GM06990 (cell line): ENCODE data around the gene CXorf58.
"Not testable (repeated sequence)": the region's sequence is repeated elsewhere in the genome, so short reads cannot be mapped to it uniquely, and the experiment has no call there.

ENCODE experiments used
- DNase-seq: peaks from one replicate; pipeline ENCODE4 v3.0.0-alpha.2; 2011; ENCODE audit not compliant: insufficient read length; ENCODE audit errors: extremely low read depth
- H3K27me3 ChIP-seq: replicated peaks from 2 replicates; pipeline ENCODE4 v1.6.0; 2011; ENCODE audit warnings: low read length; ENCODE audit not compliant: control insufficient read depth, insufficient read depth
- H3K36me3 ChIP-seq: 2 replicates; pipeline ENCODE4 v1.5.1; 2011; ENCODE audit warnings: low read length; ENCODE audit not compliant: control insufficient read depth, insufficient read depth
- H3K4me3 ChIP-seq: replicated peaks from 2 replicates; pipeline ENCODE4 v1.5.1; 2011; ENCODE audit warnings: low read depth, mild to moderate bottlenecking, control low read depth, low read length
- TF ChIP-seq, protein P1 (sequence below): IDR thresholded peaks from 2 replicates; pipeline ENCODE4 v1.5.1; 2011; ENCODE audit warnings: low read length, control low read depth, mild to moderate bottlenecking, inconsistent platforms; ENCODE audit not compliant: insufficient read depth, poor library complexity, severe bottlenecking

The CXorf58 gene

DNA sequence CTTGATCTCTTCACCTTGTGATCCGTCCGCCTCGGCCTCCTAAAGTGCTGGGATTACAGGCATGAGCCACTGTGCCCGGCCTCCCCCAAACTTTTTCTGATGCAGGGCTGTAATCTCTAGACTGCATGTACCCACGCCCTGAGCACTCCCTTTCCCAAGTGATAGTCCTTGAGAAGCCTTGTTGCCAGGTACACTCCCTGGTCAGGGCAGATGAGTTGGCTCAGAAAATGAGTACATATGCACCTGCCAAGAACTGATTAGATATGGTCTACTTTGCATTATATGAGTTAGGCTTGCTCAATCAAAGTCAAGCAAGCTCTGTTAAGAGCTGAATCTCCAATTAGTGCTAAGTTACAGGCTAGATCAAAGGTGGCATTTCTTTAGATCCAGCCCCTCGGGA, 20.4 kb upstream of the CXorf58 start:
- TF ChIP-seq, protein P1, sequence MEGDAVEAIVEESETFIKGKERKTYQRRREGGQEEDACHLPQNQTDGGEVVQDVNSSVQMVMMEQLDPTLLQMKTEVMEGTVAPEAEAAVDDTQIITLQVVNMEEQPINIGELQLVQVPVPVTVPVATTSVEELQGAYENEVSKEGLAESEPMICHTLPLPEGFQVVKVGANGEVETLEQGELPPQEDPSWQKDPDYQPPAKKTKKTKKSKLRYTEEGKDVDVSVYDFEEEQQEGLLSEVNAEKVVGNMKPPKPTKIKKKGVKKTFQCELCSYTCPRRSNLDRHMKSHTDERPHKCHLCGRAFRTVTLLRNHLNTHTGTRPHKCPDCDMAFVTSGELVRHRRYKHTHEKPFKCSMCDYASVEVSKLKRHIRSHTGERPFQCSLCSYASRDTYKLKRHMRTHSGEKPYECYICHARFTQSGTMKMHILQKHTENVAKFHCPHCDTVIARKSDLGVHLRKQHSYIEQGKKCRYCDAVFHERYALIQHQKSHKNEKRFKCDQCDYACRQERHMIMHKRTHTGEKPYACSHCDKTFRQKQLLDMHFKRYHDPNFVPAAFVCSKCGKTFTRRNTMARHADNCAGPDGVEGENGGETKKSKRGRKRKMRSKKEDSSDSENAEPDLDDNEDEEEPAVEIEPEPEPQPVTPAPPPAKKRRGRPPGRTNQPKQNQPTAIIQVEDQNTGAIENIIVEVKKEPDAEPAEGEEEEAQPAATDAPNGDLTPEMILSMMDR, result no peak

DNA sequence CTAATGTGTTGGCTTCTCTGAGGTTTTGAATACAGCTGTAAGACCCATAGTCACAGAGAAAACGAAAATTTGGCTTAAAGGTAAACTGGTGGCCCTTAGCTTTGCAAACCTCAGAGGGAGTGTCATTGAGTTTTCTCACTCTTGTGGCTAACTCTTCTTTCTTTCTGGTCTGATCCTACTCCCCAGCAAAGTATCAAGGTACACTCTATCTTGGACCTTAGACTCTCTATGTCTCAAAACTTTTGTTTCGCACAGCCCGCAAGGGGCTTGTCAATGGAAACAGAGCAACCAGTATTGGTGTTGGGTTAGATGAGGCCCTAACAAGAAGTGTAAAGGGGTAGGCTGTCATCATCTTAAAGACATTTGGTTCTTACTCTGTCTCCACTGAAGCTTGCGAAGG, 19.9 kb upstream of the CXorf58 start:
- no peak for DNase-seq
- TF ChIP-seq, protein P1, result no peak
- Histone ChIP-seq H3K27me3 (no peaks in the 10 kb centered on the region), H3K36me3 (no peaks in the 10 kb centered on the region), H3K4me3 (no peak overlapping the region)

More for the DNA sequence above, 20.4 kb upstream of the CXorf58 start:
- Histone ChIP-seq H3K36me3 (no peaks in the 10 kb centered on the region), H3K4me3 (no peak overlapping the region), H3K27me3 (no peaks in the 10 kb centered on the region)
- DNase-seq, result no peak

DNA sequence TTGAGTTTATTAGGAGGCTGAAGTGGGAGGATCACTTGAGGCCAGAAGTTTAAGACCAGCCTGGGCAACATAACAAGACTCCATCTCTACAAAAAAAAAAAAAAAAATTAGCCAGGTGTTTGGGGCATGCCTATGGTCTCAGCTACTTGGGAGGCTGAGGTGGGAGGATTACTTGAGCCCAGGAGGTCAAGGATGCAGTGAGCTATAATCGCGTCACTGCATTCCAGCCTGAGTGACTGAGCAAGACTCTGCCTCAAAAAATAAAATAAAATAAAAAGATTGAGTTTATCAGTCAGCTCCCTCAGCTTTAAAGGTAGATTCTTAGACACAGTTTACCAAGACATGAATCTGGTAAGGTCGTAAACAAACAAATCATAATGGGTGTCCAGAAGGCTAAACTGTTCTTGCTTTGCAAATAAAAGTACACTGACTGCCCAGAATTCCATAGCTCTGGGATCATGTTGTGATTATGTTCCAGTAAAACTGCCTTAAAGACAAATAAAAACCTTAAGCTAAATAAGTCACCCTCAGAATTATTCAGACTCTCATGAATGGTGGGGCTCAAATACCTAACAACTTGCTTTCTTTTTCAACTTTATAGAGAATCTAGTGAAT, 18.8 kb upstream of the CXorf58 start:
- no peak for DNase-seq
- no peaks in the 10 kb centered on the region for H3K27me3 ChIP-seq
- TF ChIP-seq, protein P1, result no peak

DNA sequence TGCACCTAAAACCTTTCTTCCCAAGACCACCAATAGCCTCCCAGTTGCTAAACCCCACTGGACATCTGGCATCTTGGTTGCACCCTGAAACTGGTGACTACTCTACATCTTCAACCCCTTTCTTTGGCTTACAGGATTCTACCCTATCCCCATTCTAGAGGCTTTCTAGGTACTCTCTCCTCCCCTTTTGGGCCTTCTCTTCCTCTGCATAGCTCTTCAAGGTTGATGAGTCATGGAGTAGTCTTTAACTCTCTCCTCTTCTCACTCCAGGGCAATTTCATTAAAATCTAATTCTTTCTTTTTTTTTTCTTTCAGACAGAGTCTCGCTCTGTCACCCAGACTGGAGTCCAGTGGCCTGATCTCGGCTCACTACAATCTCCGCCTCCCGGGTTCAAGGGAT, 16.9 kb upstream of the CXorf58 start:
- TF ChIP-seq, protein P1, result no peak
- DNase-seq, result no peak
- Histone ChIP-seq H3K4me3 (no peak overlapping the region), H3K36me3 (no peaks in the 10 kb centered on the region), H3K27me3 (no peaks in the 10 kb centered on the region)

More for the DNA sequence above, 18.8 kb upstream of the CXorf58 start:
- Histone ChIP-seq H3K36me3 (no peaks in the 10 kb centered on the region), H3K4me3 (no peak overlapping the region)

DNA sequence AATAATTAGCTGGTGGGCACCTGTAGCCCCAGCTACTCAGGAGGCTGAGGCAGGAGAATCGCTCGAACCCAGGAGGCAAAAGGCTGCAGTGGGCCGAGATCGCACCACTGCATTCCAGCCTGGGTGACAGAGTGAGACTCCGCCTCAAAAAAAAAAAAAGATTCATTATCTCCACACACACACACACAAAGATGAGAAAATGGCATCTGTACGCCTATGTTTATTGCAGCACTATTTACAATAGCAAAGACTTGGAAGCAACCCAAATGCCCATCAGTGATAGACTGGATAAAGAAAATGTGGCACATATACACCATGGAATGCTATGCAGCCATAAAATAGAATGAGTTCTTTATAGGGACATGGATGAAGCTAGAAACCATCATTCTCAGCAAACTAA, 12.8 kb upstream of the CXorf58 start:
- not testable (repeated sequence) for H3K4me3 ChIP-seq, H3K27me3 ChIP-seq, H3K36me3 ChIP-seq, DNase-seq

DNA sequence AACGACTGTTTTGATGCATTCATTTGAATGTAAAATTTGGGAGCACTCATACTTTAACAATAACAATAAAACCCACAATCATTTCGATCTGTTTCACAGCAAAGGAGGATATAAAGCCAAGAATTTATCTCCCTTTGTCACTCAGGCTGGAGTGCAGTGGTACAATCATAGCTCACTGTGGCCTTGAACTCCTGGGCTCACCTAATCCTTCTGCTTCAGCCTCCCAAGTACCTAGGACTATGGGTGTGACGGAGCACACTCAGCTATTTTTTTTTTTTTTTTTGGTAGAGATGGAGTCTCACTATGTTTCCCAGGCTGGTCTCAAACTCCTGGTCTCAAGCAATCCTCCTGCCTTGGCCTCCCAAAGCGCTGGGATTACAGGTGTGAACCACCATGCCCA, 11.3 kb upstream of the CXorf58 start:
- H3K36me3 ChIP-seq, H3K27me3 ChIP-seq, DNase-seq: not testable (repeated sequence)

DNA sequence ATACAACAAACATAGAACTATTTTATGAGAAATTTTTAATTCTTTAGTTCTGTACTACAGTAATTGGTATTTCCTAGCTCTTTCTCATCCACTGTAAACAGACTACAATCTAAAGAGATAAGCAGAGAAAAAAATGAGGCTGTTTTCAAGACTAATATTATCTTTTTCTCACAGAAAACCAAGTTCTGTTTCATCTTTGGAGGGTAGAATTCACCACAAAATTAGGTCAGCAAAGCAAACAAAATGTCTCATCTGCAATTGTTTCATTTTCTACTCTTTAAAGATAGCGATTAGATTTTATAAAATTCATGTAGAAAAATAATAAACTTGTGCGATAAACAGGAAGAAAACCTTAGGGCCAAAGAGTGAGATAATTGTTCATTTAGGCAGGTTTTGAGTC, 10.8 kb upstream of the CXorf58 start:
- no peak for DNase-seq
- H3K27me3 ChIP-seq, result no peaks in the 10 kb centered on the region
- no peaks in the 10 kb centered on the region for H3K36me3 ChIP-seq
- TF ChIP-seq, protein P1, result no peak
- no peak overlapping the region for H3K4me3 ChIP-seq

More for the DNA sequence above, 11.3 kb upstream of the CXorf58 start:
- not testable (repeated sequence) for H3K4me3 ChIP-seq
